ENCODE data around the gene AGTPBP1.
A peak's percentile ranks its signal among the peaks of the same experiment; 100 is the strongest.

The AGTPBP1 gene

GRCh38 chr9:85534340-85534739 lies 207.4 kb downstream of the AGTPBP1 start:
- no peak for DNase-seq

GRCh38 chr9:85533538-85533937 lies 208.2 kb downstream of the AGTPBP1 start:
- no peak for DNase-seq

- DNase-seq = no peak
Observed at GRCh38 chr9:85530721-85531120, 211.0 kb downstream of the AGTPBP1 start.

GRCh38 chr9:85528607-85529006 lies 213.1 kb downstream of the AGTPBP1 start:
- DNase-seq = no peak

GRCh38 chr9:85528142-85528541 lies 213.6 kb downstream of the AGTPBP1 start:
- DNase-seq = no peak

- DNase-seq = no peak
Observed at GRCh38 chr9:85527331-85528020, 214.3 kb downstream of the AGTPBP1 start.

- no peak for DNase-seq
Observed at GRCh38 chr9:85524531-85524930, 217.2 kb downstream of the AGTPBP1 start.

GRCh38 chr9:85523202-85523601 lies 218.6 kb downstream of the AGTPBP1 start:
- DNase-seq = no peak

- peak; percentile 6 for DNase-seq
Observed at GRCh38 chr9:85522459-85523092, 219.2 kb downstream of the AGTPBP1 start.

GRCh38 chr9:85521371-85522197 lies 220.2 kb downstream of the AGTPBP1 start:
- no peak for DNase-seq

- no peak for DNase-seq
Observed at GRCh38 chr9:85516976-85517637, 224.6 kb downstream of the AGTPBP1 start.

- no peak for DNase-seq
Observed at GRCh38 chr9:85516455-85516854, 225.3 kb downstream of the AGTPBP1 start.

- no peak for DNase-seq
Observed at GRCh38 chr9:85515021-85515420, 226.7 kb downstream of the AGTPBP1 start.

GRCh38 chr9:85514256-85514655 lies 227.5 kb downstream of the AGTPBP1 start:
- DNase-seq = no peak

- DNase-seq = no peak
Observed at GRCh38 chr9:85511746-85512145, 230.0 kb downstream of the AGTPBP1 start.

- no peak for DNase-seq
Observed at GRCh38 chr9:85510830-85511504, 230.8 kb downstream of the AGTPBP1 start.

GRCh38 chr9:85508616-85509015 lies 233.1 kb downstream of the AGTPBP1 start:
- DNase-seq = no peak

GRCh38 chr9:85505612-85506011 lies 236.1 kb downstream of the AGTPBP1 start:
- no peak for DNase-seq

- DNase-seq = no peak
Observed at GRCh38 chr9:85502815-85503655, 238.7 kb downstream of the AGTPBP1 start.

GRCh38 chr9:85501882-85502281 lies 239.9 kb downstream of the AGTPBP1 start:
- DNase-seq = no peak

GRCh38 chr9:85501456-85501855 lies 240.3 kb downstream of the AGTPBP1 start:
- no peak for DNase-seq

All from CD4-positive, alpha-beta T cell treated with Interleukin-6 for 4 hours (primary cell).